Hematopoietic multipotent progenitor cell treated with erythropoietin and hydrocortisone succinate and interleukin-3 and kit ligand, for 15 days (in vitro differentiated cells): ENCODE data around the gene METRNL.

ENCODE experiments used
- DNase-seq: peaks from one replicate; pipeline ENCODE4 v3.0.0-alpha.2; 2015; ENCODE audit warnings: low spot score

Gene METRNL

GRCh38 chr17:83080858-83081683, 1.7 kb downstream of the METRNL start:
- DNase-seq, result no peak

- DNase-seq, result no peak
Observed at GRCh38 chr17:83081684-83082201, 2.3 kb downstream of the METRNL start.

- no peak for DNase-seq
Observed at GRCh38 chr17:83082424-83082823, 3.0 kb downstream of the METRNL start.

- DNase-seq, result no peak
Observed at GRCh38 chr17:83082909-83083367, 3.5 kb downstream of the METRNL start.

GRCh38 chr17:83083368-83084201, 4.2 kb downstream of the METRNL start:
- no peak for DNase-seq

- DNase-seq, result no peak
Observed at GRCh38 chr17:83084214-83084613, 4.8 kb downstream of the METRNL start.

- no peak for DNase-seq
Observed at GRCh38 chr17:83084621-83085056, 5.2 kb downstream of the METRNL start.

- DNase-seq, result no peak
Observed at GRCh38 chr17:83085103-83085502, 5.7 kb downstream of the METRNL start.

- no peak for DNase-seq
Observed at GRCh38 chr17:83085526-83086198, 6.3 kb downstream of the METRNL start.

GRCh38 chr17:83086199-83086880, 6.9 kb downstream of the METRNL start:
- no peak for DNase-seq

- DNase-seq, result no peak
Observed at GRCh38 chr17:83086907-83087787, 7.7 kb downstream of the METRNL start.

GRCh38 chr17:83087788-83088360, 8.5 kb downstream of the METRNL start:
- DNase-seq, result no peak

- no peak for DNase-seq
Observed at GRCh38 chr17:83088451-83088850, 9.0 kb downstream of the METRNL start.

- DNase-seq, result no peak
Observed at GRCh38 chr17:83088909-83089308, 9.5 kb downstream of the METRNL start.

GRCh38 chr17:83089328-83090132, 10.1 kb downstream of the METRNL start:
- DNase-seq, result no peak

GRCh38 chr17:83090444-83091256, 11.2 kb downstream of the METRNL start:
- no peak for DNase-seq

- DNase-seq, result no peak
Observed at GRCh38 chr17:83091257-83092141, 12.1 kb downstream of the METRNL start.
